GM18511 (cell line): ENCODE data around the gene PDE6A.
"Not testable (repeated sequence)": the region's sequence is repeated elsewhere in the genome, so short reads cannot be mapped to it uniquely, and the experiment has no call there.

ENCODE experiments used
- ATAC-seq: cut with Tn5 transposase; IDR thresholded peaks from one replicate; pipeline ENCODE4 v1.9.1; 2021; ENCODE audit warnings: mild to moderate bottlenecking, moderate library complexity; ENCODE audit not compliant: unreplicated experiment

The PDE6A gene

GRCh38 chr5:149898811-149899210, 45.8 kb downstream of the PDE6A start:
- no peak for ATAC-seq

GRCh38 chr5:149895416-149896345, 48.9 kb downstream of the PDE6A start:
- ATAC-seq = no peak

- no peak for ATAC-seq
Observed at GRCh38 chr5:149894237-149894636, 50.4 kb downstream of the PDE6A start.

- ATAC-seq = no peak
Observed at GRCh38 chr5:149893403-149893931, 51.1 kb downstream of the PDE6A start.

GRCh38 chr5:149892594-149892993, 52.0 kb downstream of the PDE6A start:
- no peak for ATAC-seq

GRCh38 chr5:149888280-149888679, 56.3 kb downstream of the PDE6A start:
- ATAC-seq = no peak

GRCh38 chr5:149887622-149888183, 56.9 kb downstream of the PDE6A start:
- no peak for ATAC-seq

GRCh38 chr5:149886692-149887470, 57.7 kb downstream of the PDE6A start:
- ATAC-seq = no peak

- no peak for ATAC-seq
Observed at GRCh38 chr5:149886060-149886459, 58.5 kb downstream of the PDE6A start.

GRCh38 chr5:149885513-149885912, 59.1 kb downstream of the PDE6A start:
- ATAC-seq = no peak

- ATAC-seq = no peak
Observed at GRCh38 chr5:149883550-149883949, 61.0 kb downstream of the PDE6A start.

GRCh38 chr5:149882633-149883032, 62.0 kb downstream of the PDE6A start:
- ATAC-seq = not testable (repeated sequence)

- ATAC-seq = no peak
Observed at GRCh38 chr5:149881874-149882273, 62.7 kb downstream of the PDE6A start.

GRCh38 chr5:149881069-149881622, 63.4 kb downstream of the PDE6A start:
- no peak for ATAC-seq

- not testable (repeated sequence) for ATAC-seq
Observed at GRCh38 chr5:149879593-149879992, 65.0 kb downstream of the PDE6A start.

- ATAC-seq = no peak
Observed at GRCh38 chr5:149878371-149878770, 66.2 kb downstream of the PDE6A start.

- no peak for ATAC-seq
Observed at GRCh38 chr5:149873896-149874295, 70.7 kb downstream of the PDE6A start.

- ATAC-seq = no peak
Observed at GRCh38 chr5:149872351-149873040, 72.1 kb downstream of the PDE6A start.

GRCh38 chr5:149871471-149871870, 73.1 kb downstream of the PDE6A start:
- no peak for ATAC-seq

- no peak for ATAC-seq
Observed at GRCh38 chr5:149870697-149871096, 73.9 kb downstream of the PDE6A start.
